AG10803 (cell line): ENCODE results near the gene LINS1.

ENCODE experiments used
- DNase-seq: peaks from one replicate; pipeline ENCODE4 v3.0.0; 2010; ENCODE audit warnings: low read depth
- H3K4me3 ChIP-seq: 2 replicates; pipeline ENCODE4 v1.5.1; 2011; ENCODE audit warnings: mild to moderate bottlenecking, low read length, control low read depth
- TF ChIP-seq, protein P1 (sequence below): conservative IDR thresholded peaks from 2 replicates; pipeline ENCODE4 v1.5.1; 2011; ENCODE audit warnings: mild to moderate bottlenecking, low read length, control low read depth, inconsistent platforms

Gene LINS1

DNA sequence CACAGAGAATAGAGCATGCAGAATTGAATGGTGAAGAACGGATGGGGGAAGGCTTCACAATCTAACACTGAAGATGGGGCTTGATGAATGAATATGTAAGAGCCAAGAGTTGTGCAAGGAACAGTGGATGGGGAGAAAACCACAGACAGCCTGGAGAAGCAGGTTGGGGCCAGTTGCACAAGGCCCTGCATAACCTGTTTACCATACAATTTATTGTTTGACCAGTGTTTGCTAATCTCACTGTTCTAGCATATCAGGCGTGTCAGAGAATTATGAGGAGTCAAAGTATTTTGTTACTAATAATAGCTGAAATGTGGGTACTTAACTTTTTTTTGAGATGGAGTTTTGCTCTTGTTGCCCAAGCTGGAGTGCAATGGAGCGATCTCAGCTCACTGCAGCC is 36.4 kb downstream of the LINS1 start:
- TF ChIP-seq, protein P1, sequence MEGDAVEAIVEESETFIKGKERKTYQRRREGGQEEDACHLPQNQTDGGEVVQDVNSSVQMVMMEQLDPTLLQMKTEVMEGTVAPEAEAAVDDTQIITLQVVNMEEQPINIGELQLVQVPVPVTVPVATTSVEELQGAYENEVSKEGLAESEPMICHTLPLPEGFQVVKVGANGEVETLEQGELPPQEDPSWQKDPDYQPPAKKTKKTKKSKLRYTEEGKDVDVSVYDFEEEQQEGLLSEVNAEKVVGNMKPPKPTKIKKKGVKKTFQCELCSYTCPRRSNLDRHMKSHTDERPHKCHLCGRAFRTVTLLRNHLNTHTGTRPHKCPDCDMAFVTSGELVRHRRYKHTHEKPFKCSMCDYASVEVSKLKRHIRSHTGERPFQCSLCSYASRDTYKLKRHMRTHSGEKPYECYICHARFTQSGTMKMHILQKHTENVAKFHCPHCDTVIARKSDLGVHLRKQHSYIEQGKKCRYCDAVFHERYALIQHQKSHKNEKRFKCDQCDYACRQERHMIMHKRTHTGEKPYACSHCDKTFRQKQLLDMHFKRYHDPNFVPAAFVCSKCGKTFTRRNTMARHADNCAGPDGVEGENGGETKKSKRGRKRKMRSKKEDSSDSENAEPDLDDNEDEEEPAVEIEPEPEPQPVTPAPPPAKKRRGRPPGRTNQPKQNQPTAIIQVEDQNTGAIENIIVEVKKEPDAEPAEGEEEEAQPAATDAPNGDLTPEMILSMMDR: no peak
- H3K4me3 ChIP-seq: no peak overlapping the region
- peak; percentile 5 for DNase-seq

DNA sequence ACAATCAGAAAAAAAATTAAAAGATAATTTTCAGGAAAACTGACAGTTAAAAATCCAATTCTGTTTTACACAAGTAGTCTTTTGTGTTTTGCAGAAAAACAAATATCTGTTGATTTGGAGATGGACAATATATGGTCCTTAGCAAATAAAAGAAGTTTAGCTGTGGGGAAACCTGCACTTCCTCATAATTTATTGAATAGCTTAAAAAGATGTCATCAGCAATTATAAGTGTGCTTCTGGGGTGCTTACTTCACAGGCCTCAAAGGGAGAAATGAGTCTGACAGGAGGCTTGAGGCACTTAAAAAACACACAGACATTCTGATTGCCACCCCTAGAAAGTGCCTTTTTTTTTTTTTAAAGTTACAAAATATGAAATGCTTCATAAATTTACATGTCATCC is 41.7 kb downstream of the LINS1 start:
- H3K4me3 ChIP-seq: no peak overlapping the region
- TF ChIP-seq, protein P1: no peak
- no peak for DNase-seq

DNA sequence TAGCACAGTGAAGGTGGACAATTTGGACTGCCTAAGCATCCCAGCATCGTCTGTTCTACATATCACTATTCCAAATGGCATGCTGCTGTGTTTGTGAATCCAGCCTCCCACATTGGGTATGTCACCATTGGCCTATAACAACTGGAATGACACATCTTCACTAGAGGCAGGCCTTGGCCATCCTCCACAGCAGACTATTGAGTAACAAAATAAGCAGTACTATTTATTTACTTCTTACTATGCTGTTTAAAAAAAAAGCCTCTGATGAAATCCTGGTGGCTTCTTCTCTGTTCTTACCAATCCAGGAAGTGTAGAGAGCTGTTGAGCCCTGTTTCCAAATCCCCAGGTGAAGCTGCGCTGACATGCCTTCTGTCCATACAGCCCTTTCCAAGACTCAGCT is 42.7 kb downstream of the LINS1 start:
- peak; percentile 78 for DNase-seq
- no peak overlapping the region for H3K4me3 ChIP-seq
- TF ChIP-seq, protein P1: no peak

DNA sequence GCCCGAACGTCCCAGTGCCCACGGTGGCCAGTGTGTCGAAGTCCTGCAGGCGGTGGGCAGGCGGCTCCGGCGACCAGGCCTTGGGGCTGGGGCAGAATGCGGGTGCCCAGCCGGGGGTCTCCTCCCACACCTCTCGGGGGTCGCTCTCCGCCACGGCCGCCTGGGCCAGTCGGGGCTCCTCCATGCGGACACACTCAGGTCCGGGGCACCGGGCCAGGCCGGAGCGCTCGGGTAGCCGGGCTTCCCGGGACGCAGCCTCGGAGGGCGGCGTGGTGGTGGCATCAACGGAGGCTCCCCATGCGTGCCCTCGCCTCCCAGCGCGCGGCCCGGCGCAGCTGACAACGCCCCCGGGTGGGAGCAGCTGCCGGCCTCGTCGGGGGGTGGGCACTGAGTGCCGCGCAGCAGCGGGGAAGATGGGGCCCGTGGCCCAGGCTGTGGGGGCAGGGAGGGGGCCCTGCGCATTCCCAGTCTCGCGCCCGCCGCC is 43.2 kb downstream of the LINS1 start:
- no peak overlapping the region for H3K4me3 ChIP-seq
- TF ChIP-seq, protein P1: no peak
- no peak for DNase-seq

DNA sequence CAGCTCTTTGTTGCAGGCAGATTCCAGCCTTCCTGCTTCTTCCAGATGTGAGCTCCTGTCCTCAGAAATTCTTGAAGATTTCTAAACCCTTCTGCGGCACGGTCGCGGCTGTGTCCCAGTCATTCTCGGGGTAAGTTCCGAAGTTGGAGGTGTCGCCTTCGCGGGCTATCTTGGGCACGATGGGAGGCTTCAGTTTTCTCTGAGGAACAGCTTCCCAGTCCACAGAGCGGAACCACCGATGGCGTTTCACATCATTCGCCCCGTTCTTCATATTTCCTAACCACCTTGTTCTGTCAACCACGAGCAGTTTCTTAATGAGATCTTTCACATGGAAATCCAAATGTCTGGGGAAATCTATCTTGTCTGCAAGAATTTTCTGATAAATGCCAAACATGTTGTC is 48.5 kb downstream of the LINS1 start:
- TF ChIP-seq, protein P1: no peak
- DNase-seq: no peak
- H3K4me3 ChIP-seq: no peak overlapping the region

DNA sequence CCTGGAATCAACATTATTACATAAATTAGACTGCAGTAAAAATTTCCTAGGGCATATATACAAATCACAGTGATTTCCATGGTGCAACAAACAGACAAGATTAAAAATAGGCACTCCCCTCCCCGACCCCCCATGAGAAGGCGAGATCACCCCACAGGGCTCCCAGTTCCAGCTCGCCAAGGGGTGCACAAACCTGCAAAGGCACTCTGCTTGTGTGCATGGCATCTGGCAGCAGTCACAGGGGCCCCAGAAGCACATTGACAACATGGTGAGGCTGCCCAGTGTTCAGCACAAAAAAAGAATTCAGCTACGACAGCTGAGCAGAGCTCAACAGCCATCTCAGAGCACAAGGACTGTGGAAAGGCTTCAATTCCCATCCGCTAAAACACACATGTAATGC is 54.0 kb downstream of the LINS1 start:
- H3K4me3 ChIP-seq: no peak overlapping the region
- DNase-seq: no peak
- TF ChIP-seq, protein P1: no peak

DNA sequence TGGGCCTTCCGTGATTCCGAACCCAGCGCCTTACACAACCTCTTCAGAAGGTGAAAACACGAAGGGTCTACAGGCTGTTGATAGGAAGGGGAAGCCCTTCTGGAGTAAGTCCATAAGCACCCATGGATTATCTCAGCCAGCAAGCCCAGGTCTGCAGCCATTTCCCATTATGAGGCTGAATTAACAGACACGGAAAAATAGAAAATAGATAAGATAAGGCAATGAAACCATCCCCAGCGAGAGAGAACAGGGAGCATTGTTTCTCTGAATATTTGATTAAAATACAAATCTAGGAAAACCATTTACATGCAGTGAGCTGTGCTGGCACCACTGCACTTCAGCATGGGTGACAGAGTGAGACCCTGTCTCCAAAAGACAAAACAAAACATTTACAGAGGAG is 57.0 kb downstream of the LINS1 start:
- no peak overlapping the region for H3K4me3 ChIP-seq
- TF ChIP-seq, protein P1: no peak
- DNase-seq: no peak
